HG03060 (cell line): ENCODE results near the gene CXCR6.
"Not testable (repeated sequence)": the region's sequence is repeated elsewhere in the genome, so short reads cannot be mapped to it uniquely, and the experiment has no call there.

Source experiments
- ATAC-seq: cut with Tn5 transposase; IDR thresholded peaks from one replicate; pipeline ENCODE4 v1.9.1; 2021; ENCODE audit warnings: low read depth, moderate number of reproducible peaks; ENCODE audit not compliant: unreplicated experiment

CXCR6 gene

DNA sequence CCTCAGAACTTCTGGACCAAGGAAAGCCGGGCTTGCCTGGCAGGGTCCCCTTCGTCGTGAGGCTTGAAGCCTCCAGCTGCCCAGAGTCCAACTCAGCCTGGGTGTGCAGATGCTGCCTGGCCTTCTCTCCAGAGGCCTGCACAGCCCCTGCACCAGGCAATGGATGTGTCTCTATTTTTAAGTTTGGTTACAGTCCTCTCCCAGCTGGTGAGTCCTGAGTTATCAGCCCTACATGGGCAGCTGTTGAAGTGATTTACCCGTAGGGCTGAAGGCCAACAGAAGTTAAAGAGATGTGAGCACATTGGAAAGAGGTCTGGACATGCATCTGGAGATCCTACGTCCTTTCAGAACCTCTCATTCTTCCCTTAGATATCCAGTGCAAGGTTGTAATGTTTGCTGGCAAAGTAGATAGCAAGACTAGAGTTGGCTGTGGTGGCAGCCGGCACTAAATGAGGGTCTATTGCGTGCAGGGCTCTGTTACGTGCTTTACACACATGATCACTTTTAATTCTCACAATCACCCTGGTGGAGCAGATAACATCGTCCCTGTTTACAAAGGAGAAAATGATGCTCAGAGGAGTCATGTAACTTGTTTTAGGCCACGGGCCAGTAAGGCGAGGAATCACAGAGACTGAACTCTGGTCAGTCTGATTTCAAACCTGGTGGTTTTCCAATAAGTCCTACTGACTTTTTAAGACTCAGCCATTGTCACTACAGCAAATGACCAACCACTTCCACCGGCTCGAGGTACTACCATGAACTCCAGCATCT, 42.5 kb downstream of the CXCR6 start:
- no peak for ATAC-seq

GRCh38 chr3:45986303-45986982, 43.2 kb downstream of the CXCR6 start:
- no peak for ATAC-seq

DNA sequence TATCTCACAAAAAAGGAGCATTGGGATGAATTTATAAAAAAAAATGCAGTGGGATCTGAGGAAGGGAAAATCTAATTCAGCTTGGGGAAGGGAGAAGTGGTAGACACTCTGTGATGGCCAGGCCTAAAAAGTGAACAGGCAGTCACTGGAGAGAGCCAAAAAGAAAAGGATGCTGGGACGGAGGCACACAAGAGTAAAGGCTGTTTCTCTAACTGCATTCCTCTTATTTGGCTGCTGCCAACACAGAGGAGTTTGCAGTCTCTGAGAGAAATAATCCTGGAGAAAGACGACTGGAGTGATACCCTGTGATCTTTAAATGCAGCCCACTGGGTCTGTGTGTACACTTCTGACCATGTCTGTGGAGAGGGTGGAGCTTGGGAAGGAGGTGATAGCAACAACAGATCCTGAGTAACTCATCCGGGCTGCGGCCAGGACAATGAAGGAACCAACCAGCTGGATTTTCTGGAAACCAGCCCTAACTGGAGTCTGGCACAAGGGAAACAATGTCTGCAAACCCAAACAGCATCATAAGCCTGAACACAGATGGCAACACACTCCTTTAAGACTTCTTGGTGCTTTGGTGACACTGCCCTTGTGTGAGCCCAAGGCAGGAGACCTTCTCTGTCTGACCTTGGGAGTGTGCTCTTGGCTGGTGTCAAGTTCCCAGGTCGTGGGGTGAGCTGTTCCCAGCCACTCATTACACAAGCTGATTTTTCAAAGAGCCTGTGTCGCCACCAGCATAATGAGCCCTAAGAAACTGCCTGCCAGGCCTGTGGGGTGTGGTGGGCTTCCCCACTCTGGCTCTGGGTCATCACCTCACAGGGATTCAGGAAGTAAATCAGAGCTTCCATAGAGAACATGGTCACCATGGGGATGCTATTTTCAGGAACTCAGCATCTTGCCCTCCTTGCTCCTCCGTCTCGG, 44.4 kb downstream of the CXCR6 start:
- no peak for ATAC-seq

DNA sequence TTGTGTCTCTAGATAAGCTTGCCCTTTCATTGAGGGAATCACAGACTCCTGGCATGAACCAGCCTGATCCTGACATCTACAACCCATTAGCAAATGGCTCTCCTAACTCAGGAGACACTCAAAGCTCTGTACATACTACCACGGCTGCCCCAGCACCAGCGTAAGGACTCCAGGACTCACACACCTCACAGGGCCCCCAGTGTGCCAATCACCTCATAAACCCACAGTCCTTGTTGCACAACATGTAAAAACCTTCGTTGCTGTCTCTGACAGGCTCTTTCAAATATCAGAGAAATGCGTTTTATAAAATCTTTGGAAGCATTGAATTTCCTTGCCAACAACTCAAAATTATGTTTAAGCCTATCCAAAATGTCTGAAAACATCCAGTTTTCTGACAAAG, 45.1 kb downstream of the CXCR6 start:
- ATAC-seq: no peak

GRCh38 chr3:45988804-45989203, 45.5 kb downstream of the CXCR6 start:
- no peak for ATAC-seq

DNA sequence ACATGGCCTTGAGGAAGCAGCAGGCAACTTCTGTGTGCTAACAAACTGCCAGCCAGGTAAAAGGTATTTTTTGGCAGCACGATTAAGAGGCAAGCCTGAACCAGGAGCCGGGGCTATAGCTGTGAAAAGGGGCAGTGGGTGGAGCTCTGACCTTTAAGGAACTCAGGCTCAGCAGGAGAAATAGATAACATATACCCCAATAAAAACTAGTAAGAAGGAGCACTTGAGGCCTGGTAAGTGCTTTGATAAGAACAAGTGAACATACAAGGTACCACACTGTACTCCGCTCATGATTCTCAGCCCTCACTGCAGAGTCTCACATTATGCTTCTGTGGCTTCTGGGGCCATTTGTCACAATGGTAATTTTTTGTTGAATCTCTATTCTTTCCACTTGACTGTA, 46.9 kb downstream of the CXCR6 start:
- ATAC-seq: no peak

DNA sequence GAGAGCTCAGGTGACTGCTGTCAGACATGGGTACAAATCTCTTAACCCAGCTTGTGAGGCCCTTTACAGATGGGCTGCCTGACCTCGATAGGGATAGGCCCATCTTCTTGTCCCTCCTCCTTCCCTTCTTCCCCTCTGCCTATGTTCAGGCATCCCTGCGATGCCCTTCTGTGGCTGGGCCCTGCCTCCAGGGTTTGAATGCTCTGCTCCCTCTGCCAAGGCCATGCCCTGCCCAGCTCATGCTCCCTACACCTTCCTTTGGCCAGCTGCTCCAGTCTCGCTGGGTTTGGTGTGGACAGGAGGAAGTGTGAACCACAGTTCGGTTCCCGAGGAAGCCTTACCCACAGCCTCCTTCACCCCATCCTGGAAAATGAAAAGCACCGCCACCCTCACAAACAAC, 48.1 kb downstream of the CXCR6 start:
- no peak for ATAC-seq

DNA sequence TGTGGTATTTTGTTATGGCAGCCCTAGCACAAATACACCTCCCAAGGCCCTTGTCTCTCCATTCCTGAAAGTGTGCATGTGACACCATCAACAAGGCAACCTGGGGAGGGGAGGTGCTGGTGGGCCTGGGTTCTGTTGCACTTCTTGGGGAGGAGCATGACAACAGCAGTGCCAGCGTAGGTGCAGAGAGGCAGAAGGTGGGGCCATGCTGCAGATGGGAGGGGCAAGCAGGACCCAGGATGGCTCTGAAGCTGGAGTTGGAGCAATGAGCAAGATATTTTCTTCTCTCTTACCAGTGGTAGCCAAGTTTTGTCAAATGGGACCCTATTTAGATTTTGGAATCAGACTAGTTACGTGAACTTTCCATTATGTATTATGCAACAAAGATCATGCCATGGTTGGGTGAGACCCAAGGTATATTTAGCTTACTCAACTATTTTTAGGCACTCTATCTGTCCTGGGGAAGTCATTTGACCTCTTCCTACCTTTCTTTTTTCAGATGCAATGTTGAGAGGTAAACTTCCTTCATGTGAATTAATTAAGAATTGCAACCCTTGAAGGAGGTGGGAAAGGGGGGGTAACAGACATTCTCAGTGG, 49.0 kb downstream of the CXCR6 start:
- no peak for ATAC-seq

DNA sequence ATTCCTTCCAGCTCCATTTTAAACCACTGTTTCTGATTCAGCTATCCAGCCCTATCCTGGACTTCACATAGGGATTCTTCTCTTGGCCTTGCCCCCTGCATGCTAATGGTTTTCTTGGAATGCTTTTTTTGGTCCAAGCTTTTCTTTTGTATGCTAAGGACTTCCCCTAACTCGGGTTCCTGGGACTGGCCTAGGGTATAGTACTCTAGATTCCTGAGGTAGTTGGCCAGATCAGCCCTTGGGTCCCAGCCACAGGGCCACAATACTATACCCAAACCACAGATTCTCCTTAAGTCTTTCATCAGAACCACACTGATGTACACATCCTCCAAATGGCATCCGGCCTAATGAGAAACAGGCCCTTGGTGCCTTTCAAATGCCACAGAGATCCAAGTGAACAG, 49.6 kb downstream of the CXCR6 start:
- no peak for ATAC-seq

- ATAC-seq: no peak
These were observed 50.3 kb downstream of the CXCR6 start for GRCh38 chr3:45993421-45994027.

DNA sequence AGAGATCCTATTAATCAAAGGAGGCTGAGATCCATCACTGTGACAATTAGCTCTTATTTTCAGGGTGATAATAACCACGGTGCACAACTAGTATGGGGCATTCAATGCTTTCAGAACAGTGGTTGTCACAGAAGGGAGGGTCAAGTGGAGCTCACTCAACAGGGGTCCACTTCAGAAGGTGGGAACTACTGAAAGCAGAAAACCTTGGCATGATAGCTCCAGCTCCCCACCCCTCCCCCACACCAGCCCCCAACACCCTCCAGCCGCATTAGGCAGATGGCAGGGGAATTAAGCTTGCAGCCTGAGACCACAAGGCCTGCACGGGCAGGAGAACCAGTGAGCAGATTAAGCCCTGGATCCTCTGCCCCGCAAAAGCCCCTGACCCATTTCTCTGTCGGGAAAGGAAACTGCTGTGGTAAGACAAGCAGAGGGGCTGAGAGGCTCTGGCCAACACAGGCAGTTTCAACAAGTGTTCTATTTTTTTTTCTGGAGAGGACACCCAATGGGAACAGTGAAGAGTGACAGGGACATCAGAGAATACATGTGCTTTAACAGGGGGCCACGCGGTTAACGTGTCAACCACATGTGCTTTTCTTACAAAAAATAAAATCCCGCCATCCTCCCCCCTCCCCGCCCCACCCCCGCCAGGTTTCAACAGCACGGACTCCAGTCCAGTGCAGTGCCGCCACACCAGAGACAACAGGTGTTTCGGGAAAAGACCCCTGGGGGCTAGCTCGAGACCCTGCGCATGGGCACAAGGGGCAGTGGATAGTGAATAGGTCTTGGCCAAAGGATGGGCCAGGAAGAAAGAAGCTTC, 51.4 kb downstream of the CXCR6 start:
- no peak for ATAC-seq

DNA sequence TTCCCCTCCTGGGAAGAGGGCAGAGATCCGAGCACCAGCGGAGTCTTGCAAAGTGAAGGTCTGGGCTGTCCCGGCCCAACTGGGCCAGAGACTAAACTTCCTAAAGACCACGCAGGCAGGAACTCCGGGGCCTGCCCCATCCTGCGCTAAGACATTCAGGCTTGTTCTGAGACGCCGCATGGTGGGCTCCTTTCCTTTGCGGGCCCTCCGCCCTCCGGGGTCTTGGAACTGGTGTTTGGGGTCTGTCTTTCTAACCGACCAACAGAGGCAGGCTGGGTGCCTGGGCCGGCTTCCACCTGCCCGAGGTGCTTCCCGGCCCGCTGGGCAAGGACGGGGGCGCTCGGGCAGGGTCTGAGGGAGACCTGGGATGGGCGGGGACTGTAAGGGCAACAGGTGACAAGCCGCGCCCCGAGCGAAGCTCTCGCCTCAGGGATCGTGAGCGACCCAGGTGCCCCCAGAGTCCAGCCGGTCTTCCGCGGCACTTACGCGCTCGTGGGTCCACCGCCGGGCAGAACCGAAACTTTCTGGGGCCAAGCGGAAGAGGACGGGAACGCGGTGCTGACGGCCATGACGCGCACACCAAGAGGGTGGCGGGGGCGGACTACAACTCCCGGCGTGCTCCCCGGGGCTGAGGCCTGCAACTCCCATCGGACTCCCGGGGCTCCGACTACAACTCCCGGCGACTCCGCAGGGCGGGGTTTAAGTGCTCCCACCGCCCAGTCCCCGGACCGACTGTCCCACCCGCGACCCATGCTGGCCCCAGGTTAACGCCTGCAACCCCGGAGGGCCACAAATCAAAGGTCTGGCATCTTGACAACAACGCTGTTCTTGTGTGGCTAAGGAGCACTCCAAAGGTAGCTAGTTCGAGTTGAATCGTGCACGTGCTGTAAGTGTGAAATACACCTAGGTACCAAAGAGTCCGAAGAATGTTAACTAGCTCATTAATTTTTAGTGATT, 52.2 kb downstream of the CXCR6 start, which contains the start of gene FYCO1:
FYCO1 (minus strand) TSS at position 589 of the 957 bp plus-strand sequence. CDS start 10,914 bp downstream, outside the sequence.
- peak; percentile 50 for ATAC-seq

- ATAC-seq: not testable (repeated sequence)
These were observed 54.2 kb downstream of the CXCR6 start for GRCh38 chr3:45997499-45997898.

- ATAC-seq: no peak
These were observed 54.7 kb downstream of the CXCR6 start for GRCh38 chr3:45997942-45998341.
